22Rv1 (cell line): Measurements from ENCODE around the gene CDKL1.

ENCODE experiments used
- H3K27ac ChIP-seq: fragments of 450-650 bp; 2 replicates; pipeline ENCODE4 v1.5.1; 2017
- ZFX ChIP-seq: fragments of 450-650 bp; IDR thresholded peaks from 2 replicates; pipeline ENCODE4 v1.6.1; 2017; ENCODE audit warnings: antibody characterized with exemption, borderline replicate concordance
- TF ChIP-seq, protein P1 (sequence below): fragments of 450-650 bp; IDR thresholded peaks from 2 replicates; pipeline ENCODE4 v1.5.1; 2017; ENCODE audit warnings: mild to moderate bottlenecking

CDKL1 gene

GRCh38 chr14:50311972-50312733 lies 84.5 kb downstream of the CDKL1 start, which contains the start of the genes DMAC2L and L2HGDH:
TSS of gene DMAC2L (plus strand) at chr14:50312324. CDS start at chr14:50321488, 9,164 bp downstream.
TSS of gene L2HGDH (minus strand) at chr14:50312229. CDS start at chr14:50312150, 79 bp downstream.
- H3K27ac ChIP-seq = peak within 1 kb of the TSS; percentile 86
- TF ChIP-seq ZFX = no peak
- TF ChIP-seq, protein P1, sequence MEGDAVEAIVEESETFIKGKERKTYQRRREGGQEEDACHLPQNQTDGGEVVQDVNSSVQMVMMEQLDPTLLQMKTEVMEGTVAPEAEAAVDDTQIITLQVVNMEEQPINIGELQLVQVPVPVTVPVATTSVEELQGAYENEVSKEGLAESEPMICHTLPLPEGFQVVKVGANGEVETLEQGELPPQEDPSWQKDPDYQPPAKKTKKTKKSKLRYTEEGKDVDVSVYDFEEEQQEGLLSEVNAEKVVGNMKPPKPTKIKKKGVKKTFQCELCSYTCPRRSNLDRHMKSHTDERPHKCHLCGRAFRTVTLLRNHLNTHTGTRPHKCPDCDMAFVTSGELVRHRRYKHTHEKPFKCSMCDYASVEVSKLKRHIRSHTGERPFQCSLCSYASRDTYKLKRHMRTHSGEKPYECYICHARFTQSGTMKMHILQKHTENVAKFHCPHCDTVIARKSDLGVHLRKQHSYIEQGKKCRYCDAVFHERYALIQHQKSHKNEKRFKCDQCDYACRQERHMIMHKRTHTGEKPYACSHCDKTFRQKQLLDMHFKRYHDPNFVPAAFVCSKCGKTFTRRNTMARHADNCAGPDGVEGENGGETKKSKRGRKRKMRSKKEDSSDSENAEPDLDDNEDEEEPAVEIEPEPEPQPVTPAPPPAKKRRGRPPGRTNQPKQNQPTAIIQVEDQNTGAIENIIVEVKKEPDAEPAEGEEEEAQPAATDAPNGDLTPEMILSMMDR = peak; percentile 37

- peak overlapping the region; percentile 86 for H3K27ac ChIP-seq
Observed at GRCh38 chr14:50311337-50311971, 85.2 kb downstream of the CDKL1 start.

GRCh38 chr14:50310445-50310844 lies 86.2 kb downstream of the CDKL1 start:
- TF ChIP-seq ZFX = no peak
- TF ChIP-seq, protein P1 = no peak
- H3K27ac ChIP-seq = no peak overlapping the region

More at GRCh38 chr14:50311337-50311971, 85.2 kb downstream of the CDKL1 start:
- TF ChIP-seq, protein P1 = peak; percentile 79; the same call in 1 of the 2 replicates
- TF ChIP-seq ZFX = no peak

GRCh38 chr14:50308363-50308915 lies 88.2 kb downstream of the CDKL1 start:
- no peak overlapping the region for H3K27ac ChIP-seq
- TF ChIP-seq, protein P1 = no peak
- no peak for TF ChIP-seq ZFX

DNA sequence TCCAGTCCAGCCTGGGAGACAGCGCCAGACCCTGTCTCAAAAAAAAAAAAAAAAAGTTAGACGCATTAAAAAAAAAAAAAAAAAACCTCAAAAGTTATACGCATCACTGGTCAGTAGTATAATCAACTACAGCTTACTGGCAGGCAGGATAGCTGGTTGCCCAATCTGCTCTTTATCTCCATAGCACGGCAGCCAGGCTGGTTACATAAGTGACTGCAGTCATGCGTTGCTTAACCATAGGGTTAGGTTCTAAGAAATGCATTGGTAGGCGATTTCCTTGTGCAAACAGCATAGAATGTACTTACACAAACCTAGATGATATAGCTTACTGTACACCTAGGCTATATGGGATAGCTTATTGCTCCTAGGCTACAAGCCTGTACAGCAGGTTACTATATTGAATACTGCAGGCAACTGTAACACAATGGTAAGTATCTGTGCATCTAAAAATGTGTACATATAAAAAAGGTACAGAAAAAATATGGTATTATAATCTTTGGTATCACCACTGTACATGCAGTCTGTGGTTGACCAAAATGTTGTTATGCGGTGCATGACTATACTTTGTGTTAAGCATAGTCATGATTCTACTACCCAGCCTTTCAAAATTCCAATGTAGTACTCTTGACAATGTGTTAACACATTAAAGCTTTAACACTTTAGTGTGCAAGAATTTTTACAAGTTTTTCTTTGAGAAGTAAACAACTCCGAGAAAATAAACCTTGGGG lies 92.8 kb downstream of the CDKL1 start:
- no peak overlapping the region for H3K27ac ChIP-seq

DNA sequence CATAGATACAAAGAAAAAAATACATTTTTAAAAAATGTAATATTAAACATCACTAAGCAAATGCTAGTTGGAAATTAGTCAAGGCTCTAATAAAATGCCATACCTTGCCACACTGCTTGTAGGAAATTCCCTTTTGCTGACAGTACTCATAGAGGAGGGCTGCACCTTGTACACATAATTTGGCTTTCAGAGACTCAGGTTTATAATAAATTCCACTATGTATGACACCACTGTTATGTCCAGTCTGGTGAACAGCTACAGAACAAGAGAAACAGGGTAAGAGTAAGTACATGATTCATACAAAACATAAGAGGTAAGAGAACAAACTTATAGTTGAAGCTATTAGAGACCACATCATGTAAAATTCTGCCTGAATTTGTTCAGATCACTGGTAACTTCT lies 94.8 kb downstream of the CDKL1 start:
- H3K27ac ChIP-seq = no peak overlapping the region
- TF ChIP-seq, protein P1 = no peak
- TF ChIP-seq ZFX = no peak

More for the DNA sequence above, 92.8 kb downstream of the CDKL1 start:
- TF ChIP-seq, protein P1 = no peak
- no peak for TF ChIP-seq ZFX
